ENCODE measurements around the gene RFC1.
A peak's percentile ranks its signal among the peaks of the same experiment; 100 is the strongest.
"Not testable (repeated sequence)": the region's sequence is repeated elsewhere in the genome, so short reads cannot be mapped to it uniquely, and the experiment has no call there.

RFC1 gene

GRCh38 chr4:39410415-39410814 lies 44.3 kb upstream of the RFC1 start:
- no peaks in the 10 kb centered on the region for H3K79me2 ChIP-seq (ENCODE audit: insufficient read depth, low read length)
- ATAC-seq (ENCODE audit: insufficient read depth, low read depth) = no peak

DNA sequence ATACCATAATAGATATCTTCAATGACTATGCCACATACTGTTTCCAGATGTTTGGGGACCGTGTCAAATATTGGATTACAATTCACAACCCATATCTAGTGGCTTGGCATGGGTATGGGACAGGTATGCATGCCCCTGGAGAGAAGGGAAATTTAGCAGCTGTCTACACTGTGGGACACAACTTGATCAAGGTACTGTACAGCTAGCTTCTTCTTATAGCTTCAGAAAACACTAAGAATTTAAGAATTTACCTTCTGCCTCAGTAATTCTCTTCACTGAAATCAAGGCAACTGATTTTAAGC lies 41.4 kb upstream of the RFC1 start:
- no peak overlapping the region for H3K4me3 ChIP-seq (ENCODE audit: low read depth in 1 of 2, low read length in 2 of 2)
- ATAC-seq (ENCODE audit: insufficient read depth, low read depth) = no peak
- H3K9me3 ChIP-seq (ENCODE audit: insufficient read depth, low read length, severe bottlenecking) = no peaks in the 10 kb centered on the region
- H3K4me2 ChIP-seq (ENCODE audit: insufficient read depth, low read length) = no peak overlapping the region
- H4K20me1 ChIP-seq (ENCODE audit: insufficient read depth, low read length) = no peaks in the 10 kb centered on the region
- H3K27ac ChIP-seq (ENCODE audit: low read length) = no peak overlapping the region
- DNase-seq = no peak
- H3K36me3 ChIP-seq (ENCODE audit: insufficient read depth, low read length) = no peaks in the 10 kb centered on the region
- H3K79me2 ChIP-seq (ENCODE audit: insufficient read depth, low read length) = no peaks in the 10 kb centered on the region
- no peak overlapping the region for H2AFZ ChIP-seq (ENCODE audit: low read depth, low read length)
- H3K27me3 ChIP-seq (ENCODE audit: insufficient read depth, low read length, poor library complexity) = no peaks in the 10 kb centered on the region
- no peak for TF ChIP-seq EZH2 (IDR thresholded peaks at IDR 0.05; ENCODE audit: borderline replicate concordance, low read depth, low read length, severe bottlenecking)
- TF ChIP-seq, protein P1, sequence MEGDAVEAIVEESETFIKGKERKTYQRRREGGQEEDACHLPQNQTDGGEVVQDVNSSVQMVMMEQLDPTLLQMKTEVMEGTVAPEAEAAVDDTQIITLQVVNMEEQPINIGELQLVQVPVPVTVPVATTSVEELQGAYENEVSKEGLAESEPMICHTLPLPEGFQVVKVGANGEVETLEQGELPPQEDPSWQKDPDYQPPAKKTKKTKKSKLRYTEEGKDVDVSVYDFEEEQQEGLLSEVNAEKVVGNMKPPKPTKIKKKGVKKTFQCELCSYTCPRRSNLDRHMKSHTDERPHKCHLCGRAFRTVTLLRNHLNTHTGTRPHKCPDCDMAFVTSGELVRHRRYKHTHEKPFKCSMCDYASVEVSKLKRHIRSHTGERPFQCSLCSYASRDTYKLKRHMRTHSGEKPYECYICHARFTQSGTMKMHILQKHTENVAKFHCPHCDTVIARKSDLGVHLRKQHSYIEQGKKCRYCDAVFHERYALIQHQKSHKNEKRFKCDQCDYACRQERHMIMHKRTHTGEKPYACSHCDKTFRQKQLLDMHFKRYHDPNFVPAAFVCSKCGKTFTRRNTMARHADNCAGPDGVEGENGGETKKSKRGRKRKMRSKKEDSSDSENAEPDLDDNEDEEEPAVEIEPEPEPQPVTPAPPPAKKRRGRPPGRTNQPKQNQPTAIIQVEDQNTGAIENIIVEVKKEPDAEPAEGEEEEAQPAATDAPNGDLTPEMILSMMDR (IDR thresholded peaks at IDR 0.05; ENCODE audit: borderline replicate concordance, extremely low read depth, low read length, poor library complexity, severe bottlenecking) = no peak
- no peaks in the 10 kb centered on the region for H3K4me1 ChIP-seq (ENCODE audit: insufficient read depth, low read length)
- no peak overlapping the region for H3K9ac ChIP-seq (ENCODE audit: low read depth, low read length)

More at GRCh38 chr4:39410415-39410814, 44.3 kb upstream of the RFC1 start:
- Histone ChIP-seq H3K4me3 (ENCODE audit: low read depth in 1 of 2, low read length in 2 of 2) (no peak overlapping the region), H3K4me2 (ENCODE audit: insufficient read depth, low read length) (no peak overlapping the region), H3K4me1 (ENCODE audit: insufficient read depth, low read length) (no peaks in the 10 kb centered on the region), H3K9ac (ENCODE audit: low read depth, low read length) (no peak overlapping the region), H4K20me1 (ENCODE audit: insufficient read depth, low read length) (no peaks in the 10 kb centered on the region), H3K27me3 (ENCODE audit: insufficient read depth, low read length, poor library complexity) (peaks cover 3% of the 10 kb centered on the region), H3K9me3 (ENCODE audit: insufficient read depth, low read length, severe bottlenecking) (no peaks in the 10 kb centered on the region), H3K27ac (ENCODE audit: low read length) (no peak overlapping the region), H3K36me3 (ENCODE audit: insufficient read depth, low read length) (no peaks in the 10 kb centered on the region), H2AFZ (ENCODE audit: low read depth, low read length) (no peak overlapping the region)
- TF ChIP-seq EZH2 (IDR thresholded peaks at IDR 0.05; ENCODE audit: borderline replicate concordance, low read depth, low read length, severe bottlenecking) = no peak
- TF ChIP-seq, protein P1 (IDR thresholded peaks at IDR 0.05; ENCODE audit: borderline replicate concordance, extremely low read depth, low read length, poor library complexity, severe bottlenecking) = peak; percentile 32
- DNase-seq = no peak

DNA sequence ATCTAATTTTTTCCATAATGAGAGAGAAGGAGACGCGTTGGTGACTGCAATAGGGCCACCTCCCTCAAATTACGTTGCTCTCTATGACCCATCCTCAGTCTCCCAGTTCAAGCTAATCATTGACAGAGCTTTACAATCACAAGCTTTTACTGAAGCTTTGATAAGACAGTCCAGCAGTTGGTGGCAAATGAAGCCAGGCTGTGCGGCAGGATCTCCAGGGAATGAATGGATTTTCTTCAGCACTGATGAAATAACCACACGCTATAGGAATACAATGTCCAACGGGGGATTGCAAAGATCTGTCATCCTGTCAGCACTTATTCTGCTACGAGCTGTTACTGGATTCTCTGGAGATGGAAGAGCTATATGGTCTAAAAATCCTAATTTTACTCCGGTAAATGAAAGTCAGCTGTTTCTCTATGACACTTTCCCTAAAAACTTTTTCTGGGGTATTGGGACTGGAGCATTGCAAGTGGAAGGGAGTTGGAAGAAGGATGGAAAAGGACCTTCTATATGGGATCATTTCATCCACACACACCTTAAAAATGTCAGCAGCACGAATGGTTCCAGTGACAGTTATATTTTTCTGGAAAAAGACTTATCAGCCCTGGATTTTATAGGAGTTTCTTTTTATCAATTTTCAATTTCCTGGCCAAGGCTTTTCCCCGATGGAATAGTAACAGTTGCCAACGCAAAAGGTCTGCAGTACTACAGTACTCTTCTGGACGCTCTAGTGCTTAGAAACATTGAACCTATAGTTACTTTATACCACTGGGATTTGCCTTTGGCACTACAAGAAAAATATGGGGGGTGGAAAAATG lies 40.8 kb upstream of the RFC1 start, which contains the start of gene KLB:
KLB (plus strand) TSS at position 168 of the 821 bp plus-strand sequence; CDS start at position 188, 20 bp downstream.
- Histone ChIP-seq H3K9ac (ENCODE audit: low read depth, low read length) (no peak within 1 kb of the TSS), H3K4me2 (ENCODE audit: insufficient read depth, low read length) (no peak within 1 kb of the TSS), H3K4me3 (ENCODE audit: low read depth in 1 of 2, low read length in 2 of 2) (no peak within 1 kb of the TSS), H3K36me3 (ENCODE audit: insufficient read depth, low read length) (no peaks in the 10 kb centered on the region), H3K9me3 (ENCODE audit: insufficient read depth, low read length, severe bottlenecking) (no peaks in the 10 kb centered on the region), H4K20me1 (ENCODE audit: insufficient read depth, low read length) (no peaks in the 10 kb centered on the region), H3K79me2 (ENCODE audit: insufficient read depth, low read length) (no peaks in the 10 kb centered on the region), H3K27me3 (ENCODE audit: insufficient read depth, low read length, poor library complexity) (no peaks in the 10 kb centered on the region), H2AFZ (ENCODE audit: low read depth, low read length) (no peak within 1 kb of the TSS), H3K4me1 (ENCODE audit: insufficient read depth, low read length) (no peaks in the 10 kb centered on the region), H3K27ac (ENCODE audit: low read length) (no peak within 1 kb of the TSS)
- no peak for ATAC-seq (ENCODE audit: insufficient read depth, low read depth)
- TF ChIP-seq EZH2 (IDR thresholded peaks at IDR 0.05; ENCODE audit: borderline replicate concordance, low read depth, low read length, severe bottlenecking) = no peak
- TF ChIP-seq, protein P1 (IDR thresholded peaks at IDR 0.05; ENCODE audit: borderline replicate concordance, extremely low read depth, low read length, poor library complexity, severe bottlenecking) = no peak
- DNase-seq = no peak

DNA sequence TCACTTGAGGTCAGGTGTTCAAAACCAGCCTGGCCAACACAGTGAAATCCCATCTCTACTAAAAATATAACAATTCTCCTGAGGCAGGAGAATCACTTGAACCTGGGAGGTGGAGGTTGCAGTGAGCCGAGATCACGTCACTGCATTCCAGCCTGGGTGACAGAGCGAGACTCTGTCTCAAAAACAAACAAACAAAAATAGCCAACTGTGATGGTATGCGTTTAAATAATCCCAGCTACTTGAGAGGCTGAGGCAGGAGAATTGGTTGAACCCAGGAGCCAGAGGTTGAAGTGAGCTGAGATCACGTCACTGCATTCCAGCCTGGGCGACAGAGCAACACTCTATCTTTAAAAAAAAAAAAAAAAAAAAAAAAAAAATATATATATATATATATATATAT lies 35.5 kb upstream of the RFC1 start:
- not testable (repeated sequence) for H3K4me3 ChIP-seq (ENCODE audit: low read depth in 1 of 2, low read length in 2 of 2); H4K20me1 ChIP-seq (ENCODE audit: insufficient read depth, low read length); H3K27ac ChIP-seq (ENCODE audit: low read length); H3K4me1 ChIP-seq (ENCODE audit: insufficient read depth, low read length); H2AFZ ChIP-seq (ENCODE audit: low read depth, low read length); H3K9me3 ChIP-seq (ENCODE audit: insufficient read depth, low read length, severe bottlenecking); H3K36me3 ChIP-seq (ENCODE audit: insufficient read depth, low read length); H3K4me2 ChIP-seq (ENCODE audit: insufficient read depth, low read length); H3K27me3 ChIP-seq (ENCODE audit: insufficient read depth, low read length, poor library complexity); DNase-seq; H3K9ac ChIP-seq (ENCODE audit: low read depth, low read length); H3K79me2 ChIP-seq (ENCODE audit: insufficient read depth, low read length); ATAC-seq (ENCODE audit: insufficient read depth, low read depth)

Data from DND-41 (cell line).